GM18517 (cell line): ENCODE data around the gene DVL2.
A peak's percentile ranks its signal among the peaks of the same experiment; 100 is the strongest.

Experiments used
- ATAC-seq: cut with Tn5 transposase; IDR thresholded peaks from one replicate; pipeline ENCODE4 v1.9.1; 2021; ENCODE audit warnings: mild to moderate bottlenecking, moderate library complexity; ENCODE audit not compliant: unreplicated experiment

The DVL2 gene

DNA sequence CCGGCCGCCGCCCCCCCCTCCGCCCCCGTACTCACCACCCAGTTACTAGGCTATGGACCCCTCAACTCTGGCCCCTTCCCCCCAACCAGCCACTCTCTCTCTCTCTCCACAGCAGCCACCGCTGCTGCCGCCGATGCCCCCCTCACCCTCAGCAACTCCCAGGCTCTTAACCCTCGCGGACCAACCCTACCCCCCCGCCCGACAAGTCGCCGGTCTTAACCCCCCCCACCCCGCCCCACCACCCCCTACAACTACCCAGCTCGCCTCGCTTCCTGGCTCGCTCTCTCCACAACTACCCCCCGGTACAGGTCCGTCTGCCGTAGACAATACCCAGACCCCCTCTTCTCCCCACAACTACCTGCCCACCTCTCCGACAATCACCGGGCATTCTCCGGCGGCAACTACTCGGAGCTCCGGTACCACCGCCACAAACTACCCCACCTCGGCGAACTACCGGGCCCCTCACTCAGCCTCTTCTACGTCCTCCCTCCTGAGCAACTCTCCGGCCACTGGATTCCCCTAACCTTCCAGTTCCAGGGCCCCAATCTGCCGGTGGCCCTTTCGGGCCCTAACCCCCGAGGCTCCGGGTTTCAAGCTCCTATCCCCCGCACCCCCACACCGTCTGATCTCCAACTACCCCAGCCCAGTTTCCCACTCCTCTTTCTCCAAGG is 4.2 kb upstream of the DVL2 start:
- ATAC-seq, result no peak

DNA sequence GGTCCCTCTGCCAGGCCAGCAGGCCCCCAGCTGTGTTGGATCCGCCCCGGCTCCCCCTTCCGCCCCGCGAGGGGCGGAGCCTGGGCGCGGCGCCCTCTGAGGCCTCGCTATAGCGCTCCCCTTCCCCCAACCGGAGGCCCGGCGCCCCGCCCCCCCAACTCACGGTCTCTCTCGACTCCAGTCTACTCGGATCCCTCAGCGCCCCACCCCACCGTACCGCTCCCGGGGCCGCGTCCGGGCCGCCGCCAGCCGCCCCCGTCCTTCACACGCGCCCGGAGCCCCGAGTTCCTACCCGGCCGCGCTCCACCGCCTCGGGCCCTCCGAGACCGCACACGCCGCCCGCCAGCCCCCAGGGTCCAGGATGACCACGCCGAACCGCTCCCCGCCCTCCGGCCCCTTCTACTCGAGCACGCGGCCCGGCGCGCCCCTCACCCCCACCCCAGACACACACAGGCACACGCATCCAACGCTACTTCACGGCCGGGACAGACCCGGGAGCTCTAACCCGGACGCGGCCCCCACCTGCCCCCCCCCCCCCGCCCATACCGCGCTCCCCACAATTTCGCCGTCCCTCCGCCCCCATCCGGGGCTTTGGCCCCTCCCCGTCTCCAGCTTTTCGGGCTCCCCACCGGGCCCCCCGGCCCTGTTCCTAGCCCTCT is 3.6 kb upstream of the DVL2 start:
- no peak for ATAC-seq

DNA sequence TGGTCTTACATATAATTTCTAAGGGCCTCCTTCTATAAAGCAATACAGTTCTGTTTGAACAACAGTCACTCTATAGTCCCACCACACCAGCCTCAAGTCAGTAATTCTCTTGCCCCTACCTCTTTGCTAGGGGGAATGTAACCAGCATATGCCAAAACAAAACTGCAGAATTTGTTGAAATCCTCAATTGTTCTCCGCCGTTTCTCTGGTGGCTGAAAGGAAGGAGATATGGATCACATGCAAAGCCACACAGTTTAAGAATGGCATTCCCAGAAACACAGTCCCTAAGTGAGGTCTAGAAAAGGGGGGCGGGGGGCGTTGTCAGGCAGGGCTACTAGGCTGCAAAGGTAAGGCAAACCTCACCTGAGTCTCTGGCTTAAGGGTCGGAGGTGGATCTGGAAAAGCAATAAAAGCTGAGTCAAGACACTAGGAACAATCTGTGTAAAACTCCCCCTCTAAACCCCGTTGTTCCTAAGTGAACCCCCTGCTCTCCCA is 3.0 kb upstream of the DVL2 start:
- ATAC-seq, result no peak

DNA sequence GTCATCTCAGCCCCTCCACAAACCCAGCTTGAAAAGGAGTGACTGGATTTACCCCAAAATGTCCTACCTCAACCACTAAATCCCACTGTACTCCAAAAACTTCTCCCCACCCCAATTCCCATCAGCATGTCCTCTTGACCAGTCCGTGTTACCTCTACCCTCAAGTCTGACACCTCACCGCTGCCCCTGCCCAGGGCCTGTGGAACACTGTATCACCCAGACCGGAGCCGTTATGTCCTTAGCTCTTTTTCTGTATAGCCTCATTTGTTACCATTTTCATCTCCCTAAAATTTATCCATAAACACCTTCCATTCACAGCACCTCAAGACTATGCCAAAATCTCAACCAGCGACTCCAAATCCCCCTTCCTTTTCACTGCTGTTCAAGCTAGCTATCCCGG is 2.5 kb upstream of the DVL2 start:
- no peak for ATAC-seq

DNA sequence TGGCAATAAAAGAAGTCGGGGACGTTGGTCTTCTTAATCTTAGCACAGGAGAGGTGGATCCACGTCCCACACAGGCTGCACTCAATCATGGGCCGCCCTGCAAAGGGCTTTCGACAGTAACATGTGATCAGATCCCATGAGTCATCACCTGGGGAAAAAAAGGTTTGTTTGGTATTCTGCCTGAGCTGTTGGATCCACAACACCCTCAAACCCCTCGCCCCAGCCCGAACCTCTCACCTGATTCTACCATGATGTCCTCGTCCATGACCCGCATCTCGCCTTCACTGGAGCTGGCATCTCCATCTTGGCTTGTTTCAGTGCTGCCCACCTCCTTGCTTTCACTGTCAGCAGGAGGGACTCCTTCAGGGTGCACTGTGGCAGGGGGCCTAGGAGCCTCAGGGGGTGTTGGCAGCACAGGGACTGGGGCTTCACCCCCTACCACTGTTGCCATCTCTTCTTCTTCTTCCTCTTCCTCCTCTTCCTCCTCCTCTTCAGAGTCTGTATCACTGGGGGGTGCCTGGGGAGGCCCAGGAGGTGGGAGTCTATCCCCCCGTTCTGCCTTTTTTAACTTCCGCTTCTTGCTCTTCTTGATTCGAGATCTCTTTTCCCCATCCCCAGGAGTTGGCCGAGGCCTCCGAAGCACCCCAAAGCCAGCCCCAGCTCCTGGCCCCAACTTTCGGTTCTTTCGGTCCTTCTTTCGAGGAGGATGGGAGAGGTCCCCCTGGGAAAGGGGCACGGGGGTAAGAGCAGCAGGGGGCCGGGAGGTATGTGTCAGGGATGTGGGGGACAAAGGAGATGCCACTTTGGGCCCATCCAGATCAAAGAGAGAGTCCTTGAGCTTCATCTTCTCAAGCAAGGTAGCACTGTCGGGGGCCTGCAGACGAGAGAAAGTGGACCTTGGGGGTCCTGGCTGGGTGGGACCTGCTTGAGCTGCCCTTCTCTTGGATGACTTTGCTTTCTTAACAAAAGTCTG is 1.7 kb upstream of the DVL2 start:
- ATAC-seq, result no peak

DNA sequence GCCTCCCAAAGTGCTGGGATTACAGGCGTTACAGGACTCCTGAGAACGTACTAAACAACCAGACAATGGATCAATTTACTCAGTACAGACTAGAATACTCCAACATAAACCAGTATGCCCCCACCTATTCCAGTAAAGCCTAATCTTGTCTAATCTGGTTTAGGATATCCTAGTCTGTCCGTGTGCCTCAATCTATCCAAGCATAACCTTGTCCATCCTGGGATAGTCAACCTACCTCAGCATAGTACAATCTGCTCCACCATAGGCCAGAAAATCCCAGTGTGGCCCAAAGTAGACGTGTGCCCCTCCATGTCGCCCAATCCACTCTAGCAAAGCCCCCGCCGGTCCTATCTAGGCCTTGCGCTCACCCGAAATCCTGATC is 625 bp downstream of the DVL2 start:
- peak; percentile 2 for ATAC-seq

DNA sequence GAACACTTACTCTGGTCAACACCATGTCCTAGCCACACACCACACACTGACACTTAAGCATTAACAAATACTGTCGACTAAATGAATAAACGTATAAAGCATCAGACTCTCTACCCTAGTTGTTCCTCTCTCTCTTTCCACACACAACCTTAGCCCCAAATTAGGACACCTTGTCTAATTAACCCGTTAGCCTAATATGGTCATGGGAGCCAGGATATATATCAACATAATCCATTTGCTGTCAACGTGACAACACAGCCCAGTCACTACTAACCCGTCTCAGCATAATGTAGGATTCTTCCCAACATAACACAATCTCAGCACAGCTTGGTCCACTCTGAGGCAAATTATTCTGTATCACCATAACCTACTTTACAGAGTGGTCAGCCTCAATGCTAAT is 2.2 kb downstream of the DVL2 start:
- ATAC-seq, result no peak

DNA sequence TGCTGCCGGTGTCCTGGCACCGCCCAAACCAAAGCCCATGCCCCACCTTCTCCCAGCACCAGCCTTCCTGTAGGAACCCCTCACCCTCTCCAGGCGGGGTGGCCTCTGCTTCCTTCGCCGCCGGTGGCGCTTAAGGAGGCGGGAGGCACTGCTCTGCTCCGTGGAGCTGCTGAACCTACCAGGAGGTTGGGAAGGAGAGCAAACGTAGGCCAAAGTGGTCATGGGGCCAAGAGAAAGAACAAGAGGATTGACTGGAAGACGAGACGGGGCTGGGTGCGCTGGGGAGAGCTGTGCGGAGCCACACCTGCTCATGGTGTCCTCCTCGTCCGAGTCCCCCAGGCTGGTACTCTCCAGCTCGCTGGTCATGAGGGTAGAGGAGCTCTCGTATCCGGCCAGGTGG is 4.8 kb downstream of the DVL2 start:
- no peak for ATAC-seq

DNA sequence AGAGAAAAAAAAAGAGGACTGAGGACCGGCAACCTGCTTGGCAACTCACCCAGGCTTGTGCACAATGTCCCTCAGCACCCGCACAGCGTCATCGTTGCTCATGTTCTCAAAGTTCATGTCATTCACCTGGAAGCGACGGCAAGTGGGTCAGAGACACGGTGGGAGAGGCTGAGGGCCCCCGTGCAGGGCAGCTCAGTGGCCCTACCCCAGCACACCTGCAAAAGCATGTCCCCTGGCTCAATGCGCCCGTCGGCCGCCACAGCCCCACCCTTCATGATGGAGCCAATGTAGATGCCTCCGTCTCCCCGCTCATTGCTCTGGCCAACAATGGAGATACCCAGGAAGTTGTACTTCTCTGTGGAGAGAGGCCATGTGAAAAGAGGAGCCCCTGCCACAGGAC is 5.4 kb downstream of the DVL2 start:
- ATAC-seq, result no peak

DNA sequence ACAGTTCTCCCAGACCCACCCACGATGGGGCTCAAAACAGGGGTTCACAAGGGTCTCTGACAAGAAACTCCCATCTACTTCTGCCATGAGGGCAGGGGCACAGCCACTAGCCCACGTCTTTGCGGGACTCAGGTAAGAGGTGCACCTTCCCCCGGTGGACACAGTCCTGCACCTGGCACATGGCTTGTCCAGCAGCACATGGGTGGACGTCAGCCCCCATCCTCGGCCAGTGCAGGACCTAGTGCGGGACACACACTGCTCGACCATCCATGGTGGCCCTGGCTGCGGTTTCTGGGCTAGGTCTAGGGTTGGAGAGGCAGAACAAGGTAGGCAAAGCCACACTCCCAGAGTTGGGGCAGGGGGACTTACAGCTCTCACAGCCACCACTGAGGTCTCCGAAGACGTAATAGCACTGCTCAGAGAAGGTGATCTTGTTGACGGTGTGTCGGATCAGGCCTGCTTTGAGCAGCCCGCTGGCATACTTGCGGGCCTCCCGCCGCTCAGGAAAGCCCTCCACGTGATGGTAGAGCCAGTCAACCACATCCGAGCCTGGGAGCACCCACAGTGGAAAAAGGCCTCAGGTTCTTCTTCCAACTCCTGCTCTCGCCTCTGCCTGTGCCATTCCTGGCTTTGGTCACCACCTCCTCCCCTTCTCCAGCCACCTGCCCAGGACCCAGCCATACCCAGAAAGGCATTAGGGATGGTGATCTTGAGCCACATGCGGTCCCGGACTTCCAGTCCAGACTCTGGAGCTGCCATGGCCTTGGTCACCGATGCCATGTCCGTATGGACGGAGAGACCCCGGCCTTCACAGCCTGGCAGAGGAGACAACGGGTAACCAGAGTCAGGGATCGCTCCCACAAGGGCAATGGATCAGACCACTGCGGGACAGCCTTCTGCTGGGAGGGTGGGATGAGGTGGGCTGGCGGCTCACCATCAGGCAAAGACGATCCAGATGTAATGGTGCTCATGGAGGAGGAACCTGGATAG is 7.3 kb downstream of the DVL2 start:
- ATAC-seq, result no peak

DNA sequence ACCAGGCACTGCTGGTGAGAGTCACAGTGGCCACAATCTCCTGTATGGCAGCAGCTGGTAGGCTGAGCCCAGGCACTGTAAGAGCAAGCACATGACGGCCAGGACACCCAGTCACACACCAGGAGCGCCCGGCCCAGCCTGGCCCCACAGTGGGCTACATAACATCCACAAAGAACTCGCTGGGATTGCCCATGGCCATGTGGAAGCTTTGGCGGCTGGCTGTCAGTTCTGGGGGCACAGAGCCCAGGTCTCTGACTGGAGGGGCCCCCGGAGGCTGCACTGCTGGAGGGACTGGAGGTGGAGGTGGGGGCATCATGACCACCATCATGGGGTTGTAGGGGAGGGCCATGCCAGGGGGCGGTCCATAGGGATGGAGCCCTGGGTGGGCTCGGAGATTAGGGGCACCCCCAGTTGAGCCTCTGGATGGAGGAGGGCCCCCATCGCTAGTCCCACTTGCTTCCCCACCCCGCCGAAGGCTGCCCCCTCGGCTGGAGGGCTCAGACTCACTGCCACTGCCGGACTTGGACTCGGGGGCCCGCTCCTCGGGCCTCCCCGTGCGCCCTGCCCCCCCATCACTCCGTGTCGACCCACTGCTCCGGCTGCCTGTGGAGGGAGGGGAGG is 8.5 kb downstream of the DVL2 start:
- ATAC-seq, result no peak

DNA sequence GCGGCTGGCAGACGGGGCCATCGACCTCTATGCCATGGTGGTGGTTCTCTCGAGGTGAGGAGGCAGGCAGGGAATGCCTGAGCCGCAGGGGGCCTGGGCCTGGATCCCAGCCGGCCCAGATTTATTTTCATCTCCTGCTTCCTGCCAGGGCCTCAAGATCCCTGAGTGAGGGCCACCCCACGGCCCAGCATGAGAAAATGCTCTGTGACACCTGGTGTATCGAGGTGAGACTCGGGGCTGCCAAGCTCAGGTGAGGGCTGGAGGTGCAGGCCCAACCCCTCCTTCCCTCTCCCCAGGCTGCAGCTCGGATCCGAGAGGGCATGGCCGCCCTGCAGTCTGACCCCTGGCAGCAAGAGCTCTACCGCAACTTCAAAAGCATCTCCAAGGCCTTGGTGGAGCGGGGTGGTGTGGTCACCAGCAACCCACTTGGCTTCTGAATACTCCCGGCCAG is 9.6 kb downstream of the DVL2 start:
- no peak for ATAC-seq

DNA sequence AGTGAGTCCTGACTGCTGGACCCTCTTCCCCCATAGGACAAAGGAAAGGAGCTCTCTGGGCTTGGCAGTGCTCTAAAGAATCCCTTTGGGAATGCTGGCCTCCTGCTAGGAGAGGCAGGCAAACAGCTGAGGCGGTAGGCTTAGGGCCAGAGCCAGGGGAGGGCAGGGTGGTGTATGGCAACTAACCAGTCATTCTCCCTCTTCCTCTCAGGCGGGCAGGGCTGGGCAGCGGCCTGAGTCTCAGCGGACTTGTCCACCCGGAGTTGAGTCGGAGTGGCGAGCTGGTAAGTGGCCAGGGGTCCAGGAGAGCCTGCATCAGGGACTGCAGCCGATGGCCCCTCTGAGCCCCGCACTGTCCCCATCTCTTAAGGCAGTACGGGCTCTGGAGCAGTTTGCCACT is 10.2 kb downstream of the DVL2 start:
- ATAC-seq, result no peak

DNA sequence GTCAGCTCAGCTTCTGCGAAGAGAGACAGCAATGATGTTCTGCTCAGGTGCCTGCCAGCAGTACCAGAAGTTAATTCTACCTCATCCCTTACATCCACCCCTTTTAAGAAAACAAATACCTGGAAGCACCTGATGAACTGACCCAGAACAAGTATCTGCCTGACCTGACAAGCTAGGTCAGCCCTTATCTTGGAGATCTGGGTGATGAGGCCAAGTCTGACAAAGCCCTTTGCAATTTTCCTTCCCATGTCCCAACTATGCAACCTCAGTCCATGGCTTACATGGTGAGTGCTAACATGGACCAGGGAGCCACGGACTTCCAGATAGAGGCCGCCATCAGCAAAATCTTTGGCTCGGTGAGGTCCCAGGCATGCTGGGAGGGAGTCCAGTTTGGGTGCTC is 10.9 kb downstream of the DVL2 start:
- ATAC-seq, result no peak

DNA sequence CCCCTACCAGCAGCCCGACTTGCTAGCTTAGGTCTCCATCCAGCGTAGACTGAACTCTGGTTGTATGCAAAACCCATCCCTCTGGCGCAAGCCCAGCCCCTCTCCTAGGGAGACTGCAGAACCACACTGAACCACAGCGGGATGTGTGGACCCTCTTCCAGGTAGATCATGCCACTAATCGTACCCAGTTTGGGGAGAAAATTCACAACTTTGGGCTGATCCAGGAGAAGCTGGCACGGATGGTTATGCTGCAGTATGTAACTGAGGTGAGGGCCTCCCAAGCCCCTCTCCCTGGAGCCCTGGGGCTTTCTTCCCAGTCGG is 11.4 kb downstream of the DVL2 start:
- ATAC-seq, result no peak

DNA sequence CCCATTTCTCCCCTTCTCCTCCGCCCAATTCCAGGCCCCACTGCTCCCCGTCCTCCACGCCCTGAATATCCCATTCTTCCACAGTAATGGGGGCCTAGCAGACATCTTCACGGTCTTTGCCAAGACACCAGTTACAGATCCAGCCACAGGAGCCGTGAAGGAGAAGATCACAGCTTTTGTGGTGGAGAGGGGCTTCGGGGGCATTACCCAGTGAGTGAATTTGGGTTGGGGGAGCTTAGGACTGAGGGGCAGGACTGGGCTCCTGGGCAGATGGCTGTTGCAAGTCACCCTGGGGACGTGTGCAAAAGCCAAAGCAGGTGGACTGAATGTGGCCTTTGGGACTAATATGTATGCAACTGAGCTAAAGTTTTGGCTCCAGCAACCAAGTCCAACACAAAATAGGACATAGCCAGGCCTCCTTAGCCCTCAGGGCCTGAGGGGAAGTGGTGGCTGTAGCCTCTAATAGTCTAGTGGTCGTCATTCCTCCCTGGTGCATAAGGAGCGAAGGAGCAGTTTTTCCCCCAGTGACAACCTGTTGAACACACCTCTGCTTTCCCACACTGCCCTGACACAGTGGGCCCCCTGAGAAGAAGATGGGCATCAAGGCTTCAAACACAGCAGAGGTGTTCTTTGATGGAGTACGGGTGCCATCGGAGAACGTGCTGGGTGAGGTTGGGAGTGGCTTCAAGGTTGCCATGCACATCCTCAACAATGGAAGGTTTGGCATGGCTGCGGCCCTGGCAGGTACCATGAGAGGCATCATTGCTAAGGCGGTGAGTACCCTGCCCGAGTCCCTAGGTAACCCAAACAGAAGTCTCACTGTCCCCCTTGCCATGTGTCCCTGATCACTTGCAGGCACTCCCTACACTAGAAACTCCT is 12.0 kb downstream of the DVL2 start:
- ATAC-seq, result no peak

DNA sequence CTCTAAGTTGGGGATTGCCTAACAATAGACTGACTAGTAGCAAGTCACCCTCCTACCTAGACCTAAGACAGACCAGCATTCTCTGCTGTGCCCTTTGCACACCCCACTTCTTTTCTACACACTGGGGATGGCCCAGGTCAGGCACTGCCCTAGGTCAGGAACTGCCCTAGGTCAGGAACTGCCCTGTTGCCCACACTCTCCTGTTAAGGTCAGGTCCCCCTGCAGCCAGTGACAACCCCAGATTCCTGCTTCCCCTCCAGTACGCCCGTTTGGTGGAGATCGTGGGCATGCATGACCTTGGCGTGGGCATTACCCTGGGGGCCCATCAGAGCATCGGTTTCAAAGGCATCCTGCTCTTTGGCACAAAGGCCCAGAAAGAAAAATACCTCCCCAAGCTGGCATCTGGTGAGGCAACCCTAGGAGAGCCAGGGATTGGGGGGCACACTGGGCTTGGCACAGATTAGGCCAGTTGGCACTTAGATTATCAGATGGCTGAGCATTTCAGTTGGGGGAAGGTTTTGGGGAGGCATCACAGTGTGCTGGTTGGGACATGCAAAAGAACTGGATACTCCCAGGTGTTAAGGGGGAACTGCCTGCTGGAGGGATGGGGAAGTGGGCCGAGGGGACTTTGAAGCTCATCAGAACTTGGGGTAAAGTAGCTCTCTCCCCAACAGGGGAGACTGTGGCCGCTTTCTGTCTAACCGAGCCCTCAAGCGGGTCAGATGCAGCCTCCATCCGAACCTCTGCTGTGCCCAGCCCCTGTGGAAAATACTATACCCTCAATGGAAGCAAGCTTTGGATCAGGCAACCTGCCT is 12.8 kb downstream of the DVL2 start:
- ATAC-seq, result no peak

DNA sequence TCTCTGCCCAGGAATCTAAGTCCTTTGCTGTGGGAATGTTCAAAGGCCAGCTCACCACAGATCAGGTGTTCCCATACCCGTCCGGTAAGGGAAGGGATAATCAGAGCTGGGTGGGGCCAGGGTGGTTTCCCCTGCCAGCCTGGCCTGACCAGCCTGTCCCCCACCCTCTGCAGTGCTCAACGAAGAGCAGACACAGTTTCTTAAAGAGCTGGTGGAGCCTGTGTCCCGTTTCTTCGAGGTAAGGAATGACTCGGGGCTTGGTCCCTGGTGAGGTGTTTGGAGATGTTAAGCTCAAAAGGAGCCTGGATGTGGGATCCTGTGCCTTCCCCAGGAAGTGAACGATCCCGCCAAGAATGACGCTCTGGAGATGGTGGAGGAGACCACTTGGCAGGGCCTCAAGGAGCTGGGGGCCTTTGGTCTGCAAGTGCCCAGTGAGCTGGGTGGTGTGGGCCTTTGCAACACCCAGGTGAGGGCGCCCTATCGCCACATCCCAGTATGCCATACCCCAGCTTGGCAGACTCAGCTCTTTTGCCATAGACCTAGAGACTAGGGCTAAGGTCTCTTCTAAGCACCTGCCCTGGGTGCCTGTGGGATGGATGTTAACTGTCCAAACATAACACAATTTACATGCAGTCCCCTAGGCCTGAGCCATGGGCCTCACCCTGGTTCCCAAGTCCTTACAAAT is 13.6 kb downstream of the DVL2 start:
- no peak for ATAC-seq
